HAP-1 (cell line): ENCODE results near the gene OLIG3.

Source experiments
- DNase-seq, 2 experiments: peaks; one replicate each; pipeline ENCODE4 v3.0.0-alpha.2; 2016 to 2020; ENCODE audit warnings: low spot score in 2 of 2
- H3K27me3 ChIP-seq: fragments of 250-450 bp; sonication (Bioruptor Pico); 2 replicates; pipeline ENCODE4 v1.5.1; 2020; ENCODE audit warnings: low read depth, mild to moderate bottlenecking, moderate library complexity
- H3K36me3 ChIP-seq: fragments of 250-450 bp; sonication (Bioruptor Pico); replicated peaks from 2 replicates; pipeline ENCODE4 v1.5.1; 2020; ENCODE audit warnings: mild to moderate bottlenecking
- H3K4me1 ChIP-seq: fragments of 250-450 bp; sonication (Bioruptor Pico); 2 replicates; pipeline ENCODE4 v1.5.1; 2020; ENCODE audit warnings: mild to moderate bottlenecking
- H3K4me3 ChIP-seq: fragments of 250-450 bp; sonication (Bioruptor Pico); 2 replicates; pipeline ENCODE4 v1.5.1; 2020; ENCODE audit warnings: mild to moderate bottlenecking, moderate library complexity
- H3K9me3 ChIP-seq: fragments of 250-450 bp; sonication (Bioruptor Pico); 2 replicates; pipeline ENCODE4 v1.5.1; 2020; ENCODE audit warnings: mild to moderate bottlenecking, moderate library complexity
- in situ Hi-C: fragments of 300-500 bp; cut with MboI; formaldehyde crosslinking; loops from 3 replicates; pipeline ENCODE4 v1.14.3; 2020; ENCODE audit warnings: low sequenced_read_pairs, inconsistent platforms, mixed read lengths

Gene OLIG3

DNA sequence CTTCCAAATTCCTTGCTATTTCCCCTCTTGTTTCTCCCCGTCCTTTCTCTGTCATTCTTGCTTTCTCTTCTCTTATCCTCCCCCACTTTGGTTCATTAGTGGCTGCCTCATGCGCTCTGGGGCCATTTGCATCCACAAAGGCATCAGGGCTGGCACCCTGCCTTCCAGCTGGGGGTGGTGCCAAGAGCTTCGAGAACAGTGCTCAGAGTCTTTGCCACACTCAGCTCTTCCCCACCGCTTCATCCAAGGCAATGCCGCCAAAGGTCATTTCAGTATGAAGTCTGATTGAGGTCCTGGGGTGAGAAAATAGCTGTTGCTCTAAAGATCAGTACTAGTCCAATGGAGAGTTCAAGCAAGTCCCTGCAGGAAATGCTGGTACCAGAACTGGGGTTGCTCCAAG lies 22.7 kb downstream of the OLIG3 start:
- peaks cover 20% of the 10 kb centered on the region for H3K4me1 ChIP-seq
- in situ Hi-C loops: no loop called here
- DNase-seq: no peak
- no peaks in the 10 kb centered on the region for H3K36me3 ChIP-seq
- no peaks in the 10 kb centered on the region for H3K27me3 ChIP-seq
- H3K9me3 ChIP-seq: no peaks in the 10 kb centered on the region
- no peak overlapping the region for H3K4me3 ChIP-seq

- Histone ChIP-seq H3K4me1 (no peaks in the 10 kb centered on the region), H3K9me3 (no peaks in the 10 kb centered on the region), H3K36me3 (no peaks in the 10 kb centered on the region), H3K27me3 (no peaks in the 10 kb centered on the region), H3K4me3 (no peak overlapping the region)
- DNase-seq: no peak
- in situ Hi-C loops: no loop called here
These were observed 27.0 kb downstream of the OLIG3 start for GRCh38 chr6:137467211-137467610.

- in situ Hi-C loops: no loop called here
These were observed 28.7 kb downstream of the OLIG3 start for GRCh38 chr6:137465378-137466009.

GRCh38 chr6:137452333-137452894 lies 41.8 kb downstream of the OLIG3 start:
- Histone ChIP-seq H3K4me1 (no peaks in the 10 kb centered on the region), H3K9me3 (no peaks in the 10 kb centered on the region), H3K4me3 (no peak overlapping the region), H3K27me3 (no peaks in the 10 kb centered on the region), H3K36me3 (no peaks in the 10 kb centered on the region)
- in situ Hi-C loops: no loop called here
- no peak for DNase-seq

More at GRCh38 chr6:137465378-137466009, 28.7 kb downstream of the OLIG3 start:
- no peak overlapping the region for H3K4me3 ChIP-seq
- no peaks in the 10 kb centered on the region for H3K27me3 ChIP-seq
- H3K4me1 ChIP-seq: no peaks in the 10 kb centered on the region
- no peak for DNase-seq
- H3K36me3 ChIP-seq: no peaks in the 10 kb centered on the region
- no peaks in the 10 kb centered on the region for H3K9me3 ChIP-seq

- H3K9me3 ChIP-seq: no peaks in the 10 kb centered on the region
- no peak overlapping the region for H3K4me3 ChIP-seq
- in situ Hi-C loops: no loop called here
- no peaks in the 10 kb centered on the region for H3K27me3 ChIP-seq
- no peaks in the 10 kb centered on the region for H3K4me1 ChIP-seq
- no peak for DNase-seq
- H3K36me3 ChIP-seq: no peaks in the 10 kb centered on the region
These were observed 50.3 kb downstream of the OLIG3 start for GRCh38 chr6:137443901-137444300.
